Embryonic facial prominence (tissue), 1 donor: Measurements from ENCODE around the gene CELF5.

ENCODE experiments used
- DNase-seq: peaks from one replicate; pipeline ENCODE4 v3.0.0-alpha.2; 2016; ENCODE audit errors: extremely low spot score

Gene CELF5

GRCh38 chr19:3243819-3244700 lies 19.6 kb downstream of the CELF5 start:
- no peak for DNase-seq

GRCh38 chr19:3245050-3245449 lies 20.6 kb downstream of the CELF5 start:
- DNase-seq, result no peak

- DNase-seq, result no peak
Measured at GRCh38 chr19:3248728-3249326, 24.4 kb downstream of the CELF5 start.

- DNase-seq, result no peak
Measured at GRCh38 chr19:3249408-3249807, 24.9 kb downstream of the CELF5 start.

GRCh38 chr19:3250675-3251074 lies 26.2 kb downstream of the CELF5 start:
- no peak for DNase-seq

- DNase-seq, result no peak
Measured at GRCh38 chr19:3251229-3251628, 26.8 kb downstream of the CELF5 start.

- DNase-seq, result no peak
Measured at GRCh38 chr19:3252650-3253049, 28.2 kb downstream of the CELF5 start.

GRCh38 chr19:3253270-3253669 lies 28.8 kb downstream of the CELF5 start:
- no peak for DNase-seq

GRCh38 chr19:3254520-3254919 lies 30.1 kb downstream of the CELF5 start:
- DNase-seq, result no peak

- DNase-seq, result no peak
Measured at GRCh38 chr19:3257071-3257470, 32.6 kb downstream of the CELF5 start.

GRCh38 chr19:3262362-3262761 lies 37.9 kb downstream of the CELF5 start:
- DNase-seq, result no peak

GRCh38 chr19:3263866-3264265 lies 39.4 kb downstream of the CELF5 start:
- DNase-seq, result no peak

- DNase-seq, result no peak
Measured at GRCh38 chr19:3265432-3265831, 41.0 kb downstream of the CELF5 start.

- DNase-seq, result no peak
Measured at GRCh38 chr19:3266092-3266693, 41.7 kb downstream of the CELF5 start.

GRCh38 chr19:3266792-3267514 lies 42.5 kb downstream of the CELF5 start:
- no peak for DNase-seq

- DNase-seq, result no peak
Measured at GRCh38 chr19:3268326-3268725, 43.9 kb downstream of the CELF5 start.

GRCh38 chr19:3268763-3269162 lies 44.3 kb downstream of the CELF5 start:
- DNase-seq, result no peak

- DNase-seq, result no peak
Measured at GRCh38 chr19:3269916-3270671, 45.6 kb downstream of the CELF5 start.

- no peak for DNase-seq
Measured at GRCh38 chr19:3270902-3271301, 46.4 kb downstream of the CELF5 start.

GRCh38 chr19:3272401-3272931 lies 48.0 kb downstream of the CELF5 start:
- no peak for DNase-seq

- no peak for DNase-seq
Measured at GRCh38 chr19:3272952-3273351, 48.5 kb downstream of the CELF5 start.
